K562 treated with DMSO at 1 percent for 4 hours (cell line): ENCODE measurements around the gene KCNA4. TPM values are rescaled to one million over a fixed set of nuclear protein-coding genes. Genes with fewer than 3 reads are reported as not detected.

Experiments
- total RNA-seq: library from RNA; unstranded; fragments of 300-600 nt; gene quantifications from 2 replicates; pipeline ENCODE4 v1.2.3, GENCODE V29; 2022; ENCODE audit not compliant: insufficient read depth

The KCNA4 gene
- not detected in 2 replicates for total RNA-seq

GRCh38 chr11:30016588-30017363, at the start of gene KCNA4:
KCNA4 (minus strand) TSS chr11:30017030; CDS start chr11:30012678, 4,352 bp downstream.

Other genes with a start within 250 kb of the KCNA4 start
- gene FSHB, start 214.0 kb upstream of the KCNA4 start, total RNA-seq, result not detected in 2 replicates